ENCODE results near the gene PPARD. TPM values are rescaled to one million over a fixed set of nuclear protein-coding genes. Genes with fewer than 3 reads are reported as not detected.
"Not testable (repeated sequence)": the region's sequence is repeated elsewhere in the genome, so short reads cannot be mapped to it uniquely, and the experiment has no call there.

The PPARD gene
- total and polyA plus RNA-seq, 2 experiments from 2014 or later: 15.9 to 21.7 TPM

DNA sequence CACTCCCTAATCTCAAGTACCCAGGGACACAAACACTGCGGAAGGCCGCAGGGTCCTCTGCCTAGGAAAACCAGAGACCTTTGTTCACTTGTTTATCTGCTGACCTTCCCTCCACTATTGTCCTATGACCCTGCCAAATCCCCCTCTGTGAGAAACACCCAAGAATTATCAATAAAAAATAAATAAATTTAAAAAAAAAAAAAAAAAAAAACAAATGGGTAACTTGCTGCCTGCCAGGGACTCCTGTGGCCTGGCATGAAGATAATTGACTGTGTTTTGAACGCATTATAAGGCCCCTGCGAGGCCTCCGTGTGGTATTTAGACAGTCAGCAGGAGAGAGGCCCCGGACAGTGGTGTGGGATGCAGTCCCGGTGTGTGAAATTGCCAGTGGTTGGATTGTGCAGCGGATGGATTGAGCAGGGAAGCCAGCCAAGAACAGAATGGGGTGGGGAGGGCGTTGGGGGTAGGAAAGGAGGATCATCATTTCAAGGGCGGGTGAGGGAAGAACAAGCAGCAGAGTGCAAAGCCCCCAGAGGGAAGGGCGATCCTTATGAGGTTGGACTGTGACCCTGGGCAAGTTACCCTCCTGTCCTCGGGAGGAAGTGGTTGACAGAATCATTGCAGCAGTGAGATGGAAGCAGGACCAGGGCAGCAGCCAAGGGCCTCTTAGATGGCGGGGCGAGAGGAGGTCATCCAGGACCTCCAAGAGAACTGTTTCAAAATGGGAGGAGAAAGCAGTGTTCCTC is 43.3 kb downstream of the PPARD start:
- in situ Hi-C loops (cut with MboI): no loop called here
- H3K27ac ChIP-seq: peak overlapping the region; percentile 43
- 0 out of 2 replicates have a peak overlapping the region, but pooled peaks have one; percentile 41 for H2AFZ ChIP-seq

DNA sequence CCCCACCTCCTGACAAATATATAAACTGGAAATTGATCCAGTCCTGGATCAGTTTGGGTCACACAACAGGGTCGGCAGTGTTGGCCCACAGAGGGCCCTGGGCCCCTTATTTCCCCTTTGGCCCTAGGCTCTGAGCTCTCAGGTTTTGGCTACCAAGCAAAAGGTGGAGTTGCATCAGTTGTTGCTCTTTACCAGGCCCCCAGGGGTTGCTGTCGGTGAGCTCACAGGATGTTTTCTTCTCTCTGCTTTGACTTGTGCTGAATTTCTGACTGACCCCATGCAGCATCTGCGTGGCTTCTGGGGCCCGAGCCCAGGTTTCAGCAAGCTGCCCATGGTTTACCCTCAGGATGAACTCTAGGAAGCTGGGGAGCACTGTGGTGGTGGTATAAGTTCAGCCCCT is 44.6 kb downstream of the PPARD start:
- Histone ChIP-seq H3K4me2 (ENCODE audit: unreplicated experiment) (no peak overlapping the region), H3K4me3 (no peak overlapping the region), H3K4me1 (ENCODE audit: insufficient read depth) (peaks cover 27% of the 10 kb centered on the region), H3K27me3 (replicated peaks; ENCODE audit: insufficient read depth) (no peaks in the 10 kb centered on the region), H3K9me3 (ENCODE audit: low read depth) (no peaks in the 10 kb centered on the region), H3K9ac (no peak overlapping the region), H3K79me2 (ENCODE audit: insufficient read depth) (peaks cover 58% of the 10 kb centered on the region), H3F3A (ENCODE audit: insufficient read depth) (peaks cover 28% of the 10 kb centered on the region), H3K27ac (no peak overlapping the region), H4K20me1 (ENCODE audit: insufficient read depth) (no peaks in the 10 kb centered on the region), H2AFZ (no peak overlapping the region), H3K36me3 (ENCODE audit: low read depth) (no peaks in the 10 kb centered on the region), H3K9me2 (ENCODE audit: insufficient read depth) (no peaks in the 10 kb centered on the region)
- WGBS, 2 experiments (ENCODE audit: low coverage in 1 of 2, low lambda C conversion rate in 2 of 2, missing lambda C conversion rate in 2 of 2): 96 to 97% methylated on average over 4 of the region's 4 CpGs
- no peak for DNase-seq
- TF ChIP-seq EZH2phosphoT487 (IDR thresholded peaks at IDR 0.05; ENCODE audit: insufficient read depth, low read depth): no peak
- TF ChIP-seq EZH2 (IDR thresholded peaks at IDR 0.05; ENCODE audit: insufficient read depth, poor library complexity, severe bottlenecking): no peak
- in situ Hi-C loops (cut with MboI): no loop called here

More for the DNA sequence above, 43.3 kb downstream of the PPARD start:
- Histone ChIP-seq H3K27me3 (replicated peaks; ENCODE audit: insufficient read depth) (no peaks in the 10 kb centered on the region), H3K36me3 (ENCODE audit: low read depth) (no peaks in the 10 kb centered on the region), H4K20me1 (ENCODE audit: insufficient read depth) (no peaks in the 10 kb centered on the region), H3K9ac (peak overlapping the region; percentile 31), H3K4me1 (ENCODE audit: insufficient read depth) (peaks cover 24% of the 10 kb centered on the region), H3K4me3 (no peak overlapping the region), H3K9me2 (ENCODE audit: insufficient read depth) (no peaks in the 10 kb centered on the region), H3K4me2 (ENCODE audit: unreplicated experiment) (peak overlapping the region; percentile 26), H3F3A (ENCODE audit: insufficient read depth) (peaks cover 29% of the 10 kb centered on the region), H3K79me2 (ENCODE audit: insufficient read depth) (peaks cover 70% of the 10 kb centered on the region), H3K9me3 (ENCODE audit: low read depth) (no peaks in the 10 kb centered on the region)
- 20 to 22% methylated on average over 11 to 12 of the region's 14 CpGs for WGBS, 2 experiments (ENCODE audit: low coverage in 1 of 2, low lambda C conversion rate in 2 of 2, missing lambda C conversion rate in 2 of 2)
- TF ChIP-seq EZH2 (IDR thresholded peaks at IDR 0.05; ENCODE audit: insufficient read depth, poor library complexity, severe bottlenecking): no peak
- no peak for TF ChIP-seq EZH2phosphoT487 (IDR thresholded peaks at IDR 0.05; ENCODE audit: insufficient read depth, low read depth)
- peak; percentile 73 for DNase-seq

DNA sequence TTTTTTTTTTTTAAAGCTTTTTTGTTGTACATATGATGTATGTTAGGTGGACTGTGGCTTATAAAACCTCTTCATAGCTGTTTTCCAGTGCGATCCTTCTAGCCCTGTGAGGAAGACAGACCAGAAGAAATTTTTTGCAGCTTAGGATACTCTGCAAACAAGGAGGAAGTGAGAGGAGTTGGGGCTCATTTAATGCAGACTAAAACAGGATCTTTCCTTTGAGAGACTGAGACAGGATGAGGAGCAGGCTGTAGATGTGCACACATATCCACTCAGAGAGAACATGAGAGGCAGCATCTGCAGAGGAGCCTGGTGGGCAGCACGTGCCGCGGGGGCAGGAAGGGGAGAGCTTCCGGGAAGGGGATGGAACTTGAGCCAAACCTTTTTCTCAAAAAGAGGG is 45.7 kb downstream of the PPARD start:
- Histone ChIP-seq H4K20me1 (ENCODE audit: insufficient read depth) (no peaks in the 10 kb centered on the region), H3K27me3 (replicated peaks; ENCODE audit: insufficient read depth) (no peaks in the 10 kb centered on the region), H3K9me2 (ENCODE audit: insufficient read depth) (no peaks in the 10 kb centered on the region), H3K27ac (no peak overlapping the region), H3K36me3 (ENCODE audit: low read depth) (no peaks in the 10 kb centered on the region), H3F3A (ENCODE audit: insufficient read depth) (peaks cover 37% of the 10 kb centered on the region), H3K4me2 (ENCODE audit: unreplicated experiment) (no peak overlapping the region), H3K9me3 (ENCODE audit: low read depth) (no peaks in the 10 kb centered on the region), H3K4me1 (ENCODE audit: insufficient read depth) (peaks cover 37% of the 10 kb centered on the region), H3K79me2 (ENCODE audit: insufficient read depth) (peaks cover 52% of the 10 kb centered on the region), H2AFZ (no peak overlapping the region), H3K9ac (no peak overlapping the region), H3K4me3 (no peak overlapping the region)
- TF ChIP-seq EZH2phosphoT487 (IDR thresholded peaks at IDR 0.05; ENCODE audit: insufficient read depth, low read depth) (no peak), EZH2 (IDR thresholded peaks at IDR 0.05; ENCODE audit: insufficient read depth, poor library complexity, severe bottlenecking) (no peak)
- in situ Hi-C loops (cut with MboI): no loop called here
- no peak for DNase-seq
- 88 to 90% methylated on average over 5 of the region's 5 CpGs for WGBS, 2 experiments (ENCODE audit: low coverage in 1 of 2, low lambda C conversion rate in 2 of 2, missing lambda C conversion rate in 2 of 2)

DNA sequence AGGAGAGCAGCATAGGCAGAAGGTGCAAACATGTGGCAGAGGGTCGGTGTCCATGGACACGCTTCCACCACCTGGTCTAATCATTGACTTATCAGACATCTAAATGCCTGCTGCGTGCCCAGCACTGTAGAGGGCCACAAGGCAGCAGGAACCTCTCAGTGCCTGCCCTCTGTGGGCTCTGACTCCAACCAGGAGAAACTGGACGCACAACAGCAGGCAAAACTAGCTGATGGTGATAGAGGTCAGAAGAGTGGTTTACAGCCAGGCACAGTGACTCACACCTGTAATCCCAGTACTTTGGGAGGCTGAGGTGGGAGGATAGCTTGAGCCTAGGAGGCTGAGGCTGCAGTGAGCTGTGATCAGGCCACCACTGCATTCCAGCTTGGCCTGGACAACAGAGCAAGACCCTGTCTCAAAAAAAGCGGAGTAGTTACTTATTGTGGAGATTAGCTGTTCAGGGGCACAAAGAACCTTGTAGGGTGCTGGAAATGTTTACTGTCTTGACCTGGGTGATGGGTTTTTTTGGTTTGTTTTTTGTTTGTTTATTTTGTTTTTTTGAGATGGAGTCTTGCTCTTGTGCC is 46.5 kb downstream of the PPARD start:
- Histone ChIP-seq H3K9me2 (ENCODE audit: insufficient read depth) (no peaks in the 10 kb centered on the region), H3K79me2 (ENCODE audit: insufficient read depth) (peaks cover 59% of the 10 kb centered on the region), H3K4me2 (ENCODE audit: unreplicated experiment) (no peak overlapping the region), H3K4me3 (no peak overlapping the region), H3K27ac (no peak overlapping the region), H3K27me3 (replicated peaks; ENCODE audit: insufficient read depth) (no peaks in the 10 kb centered on the region), H2AFZ (no peak overlapping the region), H3F3A (ENCODE audit: insufficient read depth) (peaks cover 42% of the 10 kb centered on the region), H4K20me1 (ENCODE audit: insufficient read depth) (no peaks in the 10 kb centered on the region), H3K36me3 (ENCODE audit: low read depth) (no peaks in the 10 kb centered on the region), H3K9ac (no peak overlapping the region), H3K9me3 (ENCODE audit: low read depth) (no peaks in the 10 kb centered on the region), H3K4me1 (ENCODE audit: insufficient read depth) (peaks cover 45% of the 10 kb centered on the region)
- WGBS, 2 experiments (ENCODE audit: low coverage in 1 of 2, low lambda C conversion rate in 2 of 2, missing lambda C conversion rate in 2 of 2): 98 to 99% methylated on average over 5 of the region's 5 CpGs
- no peak for DNase-seq
- in situ Hi-C loops (cut with MboI): no loop called here
- no peak for TF ChIP-seq EZH2 (IDR thresholded peaks at IDR 0.05; ENCODE audit: insufficient read depth, poor library complexity, severe bottlenecking)
- no peak for TF ChIP-seq EZH2phosphoT487 (IDR thresholded peaks at IDR 0.05; ENCODE audit: insufficient read depth, low read depth)

DNA sequence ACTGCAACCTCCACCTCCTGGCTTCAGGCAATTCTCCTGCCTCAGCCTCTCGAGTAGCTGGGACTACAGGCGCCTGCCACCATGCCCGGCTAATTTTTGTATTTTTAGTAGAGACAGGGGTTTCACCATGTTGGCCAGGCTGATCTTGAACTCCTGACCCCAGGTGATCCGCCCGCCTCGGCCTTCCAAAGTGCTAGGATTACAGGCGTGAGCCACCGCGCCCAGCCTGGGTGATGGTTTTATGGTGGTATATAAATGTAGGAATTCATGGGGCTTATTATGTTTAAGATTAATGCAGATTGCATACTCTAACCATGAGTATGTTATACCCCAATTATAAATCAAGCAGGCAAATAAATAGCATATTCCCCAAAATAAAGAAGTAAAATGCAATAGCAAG is 47.0 kb downstream of the PPARD start:
- H3K4me3 ChIP-seq; H3K4me2 ChIP-seq (ENCODE audit: unreplicated experiment); DNase-seq; H3K27ac ChIP-seq; in situ Hi-C loops (cut with MboI); H3K36me3 ChIP-seq (ENCODE audit: low read depth); H4K20me1 ChIP-seq (ENCODE audit: insufficient read depth); H3K9ac ChIP-seq; H2AFZ ChIP-seq; H3K9me2 ChIP-seq (ENCODE audit: insufficient read depth); H3K27me3 ChIP-seq (replicated peaks; ENCODE audit: insufficient read depth); H3K9me3 ChIP-seq (ENCODE audit: low read depth): not testable (repeated sequence)
- H3F3A ChIP-seq (ENCODE audit: insufficient read depth): peaks cover 42% of the 10 kb centered on the region
- peaks cover 64% of the 10 kb centered on the region for H3K79me2 ChIP-seq (ENCODE audit: insufficient read depth)
- H3K4me1 ChIP-seq (ENCODE audit: insufficient read depth): peaks cover 49% of the 10 kb centered on the region
- 88 to 93% methylated on average over 9 of the region's 9 CpGs for WGBS, 2 experiments (ENCODE audit: low coverage in 1 of 2, low lambda C conversion rate in 2 of 2, missing lambda C conversion rate in 2 of 2)
